Motor neuron (in vitro differentiated cells): ENCODE data around the gene DOCK1. TPM values are rescaled to one million over a fixed set of nuclear protein-coding genes. Genes with fewer than 3 reads are reported as not detected.

Source experiments
- ATAC-seq, 8 experiments: fragments of 200-7000 bp; cut with Tn5 transposase; replicated peaks in 6 of 8; 2 replicates each; pipeline ENCODE4 v1.8.0; 2021; ENCODE audit warnings: mild to moderate bottlenecking in 8 of 8, moderate library complexity in 8 of 8
- H3K27ac ChIP-seq, 2 donors: fragments of 250-450 bp; sonication (Bioruptor Pico); 2 replicates each; pipeline ENCODE4 v1.9.0; 2021; ENCODE audit warnings: antibody characterized with exemption in 2 of 2, mild to moderate bottlenecking in 2 of 2, moderate library complexity in 1 of 2
- H3K4me1 ChIP-seq, 2 donors: fragments of 250-450 bp; sonication (Bioruptor Pico); replicated peaks in 1 of 2; 2 replicates each; pipeline ENCODE4 v1.6.1; 2021; ENCODE audit warnings: antibody characterized with exemption in 2 of 2, mild to moderate bottlenecking in 2 of 2, moderate library complexity in 1 of 2
- H3K4me3 ChIP-seq, 5 donors: fragments of 250-450 bp; sonication (Bioruptor Pico); 2 replicates each; pipeline ENCODE4 v1.9.0; 2021; ENCODE audit warnings: antibody characterized with exemption in 5 of 5, mild to moderate bottlenecking in 5 of 5, moderate library complexity in 4 of 5
- WGBS, 10 experiments: fragments of 450-650 bp; shearing (Covaris generic); methylation state at CpG; one replicate each; pipeline ENCODE4 v1.0.0; 2022; 5-methylcytosine and 5-hydroxymethylcytosine counted together
- in situ Hi-C, 9 experiments: fragments of 400-800 bp; cut with MboI; loops; one replicate each; pipeline ENCODE4 v1.15.0; 2021; ENCODE audit warnings: low sequenced_read_pairs in 9 of 9, low pct_unique_long_range_greater_than_20kb in 2 of 9; ENCODE audit not compliant: unreplicated experiment in 9 of 9
- total RNA-seq, 8 experiments: library from RNA; unstranded; fragments of 300-600 nt; gene quantifications; 2 replicates each; pipeline versions ENCODE4 v1.2.3 to v1.2.4, GENCODE V29; 2022

DOCK1 gene
- total RNA-seq, 8 experiments from 2014 or later: 8.8 to 85.4 (median 23.0) TPM

DNA sequence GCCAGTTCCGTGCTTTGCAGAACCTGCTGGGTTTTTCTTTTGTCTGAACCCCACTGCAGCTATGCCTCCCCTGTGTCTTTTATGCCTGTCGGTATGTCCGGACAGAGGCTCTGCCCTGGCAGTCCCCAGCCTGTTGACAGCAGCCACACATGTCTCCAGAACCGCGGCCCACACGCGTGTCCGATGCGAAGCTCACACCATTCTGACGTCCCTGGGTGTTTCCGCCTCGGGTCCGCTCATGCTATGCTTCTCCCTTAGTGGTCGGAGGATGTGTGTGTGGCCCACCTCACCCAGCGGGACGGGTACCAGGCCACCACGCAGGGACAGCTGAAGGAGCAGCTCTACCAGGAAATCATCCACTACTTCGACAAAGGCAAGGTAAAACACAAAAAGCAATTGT, 479.3 kb downstream of the DOCK1 start:
- 76 to 100% (median 94%) methylated on average over 1 to 16 of the region's 18 CpGs; no CpG with 5 or more reads in 2 of the 10 experiments for WGBS, 10 experiments
- no peak for ATAC-seq
- Histone ChIP-seq H3K4me1 (no peaks in the 10 kb centered on the region), H3K4me3 (no peak overlapping the region), H3K27ac (no peak overlapping the region)
- in situ Hi-C loops: no loop called here

DNA sequence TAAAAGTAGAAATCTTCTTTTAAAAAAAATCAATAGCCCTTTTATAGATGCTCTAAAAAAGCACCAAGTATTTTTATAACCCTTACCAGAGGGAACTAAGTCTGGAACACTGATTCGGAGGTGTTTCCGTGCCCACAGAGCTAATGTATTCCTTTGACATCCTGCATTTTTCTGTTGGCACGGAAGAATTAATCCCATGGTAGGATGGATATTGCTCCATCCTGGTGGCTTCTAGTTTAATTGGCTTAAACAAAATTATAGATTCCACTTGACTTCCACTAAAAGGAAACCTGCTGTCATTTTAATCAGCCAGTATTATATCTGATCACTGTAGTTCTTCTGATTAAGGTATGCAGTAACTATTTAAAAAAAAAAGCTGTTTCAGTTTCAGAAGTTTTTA, 479.8 kb downstream of the DOCK1 start:
- ATAC-seq: no peak
- Histone ChIP-seq H3K4me1 (no peaks in the 10 kb centered on the region), H3K4me3 (no peak overlapping the region), H3K27ac (no peak overlapping the region)
- WGBS, 10 experiments: 87 to 100% (median 100%) methylated on average over 1 to 3 of the region's 3 CpGs; no CpG with 5 or more reads in 1 of the 10 experiments
- in situ Hi-C loops: no loop called here

GRCh38 chr10:127386606-127387327, 481.5 kb downstream of the DOCK1 start:
- H3K4me1 ChIP-seq: no peaks in the 10 kb centered on the region
- in situ Hi-C loops: no loop called here
- no peak overlapping the region for H3K4me3 ChIP-seq
- WGBS, 10 experiments: 45 to 100% (median 60%) methylated on average over 3 to 16 of the region's 17 CpGs
- peak in 3 of 8 experiments; percentile 65 to 97 (median 77) for ATAC-seq
- no peak overlapping the region for H3K27ac ChIP-seq

GRCh38 chr10:127391875-127392274, 486.6 kb downstream of the DOCK1 start:
- in situ Hi-C loops: no loop called here
- Histone ChIP-seq H3K4me3 (no peak overlapping the region), H3K4me1 (peaks cover 0 to 3% of the 10 kb centered on the region in 2 donors), H3K27ac (no peak overlapping the region)
- 17 to 91% (median 73%) methylated on average over 1 to 9 of the region's 12 CpGs; no CpG with 5 or more reads in 4 of the 10 experiments for WGBS, 10 experiments
- no peak for ATAC-seq

- in situ Hi-C loops: no loop called here
- Histone ChIP-seq H3K4me1 (peaks cover 0 to 3% of the 10 kb centered on the region in 2 donors), H3K4me3 (no peak overlapping the region), H3K27ac (no peak overlapping the region)
- ATAC-seq: no peak
- 60 to 100% (median 85%) methylated on average over 1 to 10 of the region's 23 CpGs; no CpG with 5 or more reads in 2 of the 10 experiments for WGBS, 10 experiments
Observed at GRCh38 chr10:127392351-127393235, 487.4 kb downstream of the DOCK1 start.

GRCh38 chr10:127398140-127398970, 493.1 kb downstream of the DOCK1 start:
- in situ Hi-C loops: no loop called here
- H3K27ac ChIP-seq: no peak overlapping the region
- WGBS, 10 experiments: 32 to 100% (median 56%) methylated on average over 1 to 8 of the region's 12 CpGs; no CpG with 5 or more reads in 1 of the 10 experiments
- H3K4me3 ChIP-seq: no peak overlapping the region
- H3K4me1 ChIP-seq: peaks cover 4 to 8% of the 10 kb centered on the region in 2 donors
- peak in 5 of 8 experiments; percentile 88 to 91 (median 91) for ATAC-seq

DNA sequence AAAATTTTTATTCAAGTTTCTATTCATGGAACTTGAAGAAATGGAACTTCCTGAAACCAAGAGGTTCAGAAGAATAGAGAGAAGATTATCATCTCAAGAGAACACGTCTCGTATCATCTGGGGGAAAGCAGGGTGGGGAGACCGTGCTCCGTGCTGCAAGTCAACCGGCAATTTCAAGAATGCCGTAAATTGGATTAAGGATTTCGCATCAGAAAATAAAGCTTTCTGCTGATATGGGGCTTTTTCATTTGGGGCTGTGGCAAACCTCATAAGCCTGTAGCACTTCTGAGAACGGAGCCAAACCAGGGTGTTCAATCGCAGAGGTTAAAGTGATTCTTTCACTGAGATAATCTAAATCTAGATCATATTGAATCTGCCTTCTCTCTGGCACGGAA, 493.7 kb downstream of the DOCK1 start:
- in situ Hi-C loops: no loop called here
- H3K4me1 ChIP-seq: peaks cover 4 to 8% of the 10 kb centered on the region in 2 donors
- no peak for ATAC-seq
- no peak overlapping the region for H3K4me3 ChIP-seq
- H3K27ac ChIP-seq: no peak overlapping the region
- 86 to 100% (median 97%) methylated on average over 1 to 10 of the region's 10 CpGs; no CpG with 5 or more reads in 2 of the 10 experiments for WGBS, 10 experiments

DNA sequence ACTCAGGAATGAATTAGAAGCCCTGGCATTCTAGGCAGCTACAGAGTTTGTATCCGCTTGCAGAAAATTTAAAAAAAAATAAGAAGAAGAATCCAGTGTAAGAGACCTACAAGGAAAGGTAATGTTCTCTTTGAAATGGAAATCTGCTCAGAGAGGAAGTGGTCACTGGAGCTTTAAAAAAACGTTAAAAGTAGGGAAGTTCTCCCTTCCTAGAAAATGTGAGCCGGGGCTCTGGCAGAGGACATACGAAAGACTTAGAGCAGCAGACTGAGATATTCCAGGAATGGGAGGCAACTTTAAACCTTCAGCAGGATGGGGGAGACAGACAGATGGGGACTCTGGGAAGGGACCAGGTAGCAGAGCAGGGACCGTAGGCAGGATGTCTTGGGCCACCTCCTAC, 494.4 kb downstream of the DOCK1 start:
- Histone ChIP-seq H3K27ac (no peak overlapping the region), H3K4me3 (no peak overlapping the region), H3K4me1 (peaks cover 4 to 8% of the 10 kb centered on the region in 2 donors)
- in situ Hi-C loops: no loop called here
- 65 to 100% (median 87%) methylated on average over 2 to 5 of the region's 5 CpGs for WGBS, 10 experiments
- ATAC-seq: no peak

- 83 to 100% (median 100%) methylated on average over 1 to 3 of the region's 4 CpGs; no CpG with 5 or more reads in 3 of the 10 experiments for WGBS, 10 experiments
- no peak for ATAC-seq
- Histone ChIP-seq H3K27ac (no peak overlapping the region), H3K4me3 (no peak overlapping the region), H3K4me1 (peaks cover 4 to 8% of the 10 kb centered on the region in 2 donors)
- in situ Hi-C loops: no loop called here
Observed at GRCh38 chr10:127400216-127400615, 495.0 kb downstream of the DOCK1 start.

DNA sequence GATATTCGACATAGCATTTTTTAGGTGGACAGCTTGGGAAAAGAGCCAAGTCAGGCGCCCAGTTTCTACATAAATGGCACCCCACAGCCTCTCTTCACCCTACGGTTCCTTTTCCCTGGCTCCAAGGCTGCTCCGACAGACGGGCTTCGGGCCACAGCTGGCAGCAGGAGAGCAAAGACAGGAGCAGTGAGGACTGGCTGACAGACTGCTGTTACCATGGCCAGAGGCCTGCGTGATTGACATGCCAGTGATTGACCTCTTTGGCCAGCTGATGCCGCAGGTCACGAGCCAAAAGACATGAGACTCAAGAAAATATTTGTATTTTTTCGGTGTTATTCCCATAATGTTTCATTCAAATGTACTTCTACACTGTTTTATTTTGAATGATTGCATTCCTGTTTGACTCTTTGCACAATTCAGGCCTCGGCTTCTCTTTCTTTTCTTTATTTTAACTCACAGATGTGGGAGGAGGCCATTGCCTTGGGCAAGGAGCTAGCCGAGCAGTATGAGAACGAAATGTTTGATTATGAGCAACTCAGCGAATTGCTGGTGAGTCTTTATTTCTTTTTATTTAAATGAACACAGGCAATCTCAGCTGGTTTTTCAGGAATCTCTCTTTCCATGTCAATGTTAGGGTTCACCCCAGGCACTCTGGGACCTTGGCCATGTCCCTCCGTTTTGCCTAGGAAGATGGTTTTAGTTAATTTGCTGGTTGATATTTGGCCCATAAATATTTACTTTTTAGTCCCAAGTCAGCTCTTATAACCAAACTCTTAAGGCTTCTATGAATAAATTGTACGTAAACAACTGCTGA, 497.6 kb downstream of the DOCK1 start:
- in situ Hi-C loops: no loop called here
- Histone ChIP-seq H3K4me3 (no peak overlapping the region), H3K4me1 (peaks cover 4 to 5% of the 10 kb centered on the region in 2 donors), H3K27ac (no peak overlapping the region)
- peak in 2 of 8 experiments; percentile 28 to 75 for ATAC-seq
- 40 to 94% (median 80%) methylated on average over 1 to 11 of the region's 16 CpGs for WGBS, 10 experiments

DNA sequence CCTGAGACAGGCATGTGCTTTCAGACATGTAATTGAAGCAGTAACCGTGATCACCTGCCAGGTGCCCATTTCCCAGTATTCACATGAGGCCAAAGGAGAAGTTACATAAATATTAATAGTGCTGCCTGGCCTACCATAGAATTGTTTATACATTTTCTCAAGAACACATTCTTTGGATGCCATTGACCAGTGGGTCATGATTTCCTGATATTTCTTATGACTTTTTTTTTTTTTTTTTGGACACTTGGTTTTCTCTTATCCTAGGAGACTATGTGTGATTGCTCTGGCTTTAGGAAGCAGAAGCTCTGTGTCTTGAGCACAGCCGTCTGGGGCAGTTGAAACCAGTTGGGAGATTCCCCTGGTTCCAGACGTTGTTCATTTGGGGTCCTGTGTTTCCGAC, 500.0 kb downstream of the DOCK1 start:
- H3K27ac ChIP-seq: no peak overlapping the region
- WGBS, 10 experiments: 60 to 91% (median 85%) methylated on average over 1 to 4 of the region's 4 CpGs; no CpG with 5 or more reads in 4 of the 10 experiments
- no peak overlapping the region for H3K4me3 ChIP-seq
- peak in 1 of 8 experiments; percentile 29 for ATAC-seq
- H3K4me1 ChIP-seq: peaks cover under 1 to 7% of the 10 kb centered on the region in 2 donors
- in situ Hi-C loops: no loop called here

- in situ Hi-C loops: no loop called here
- ATAC-seq: no peak
- Histone ChIP-seq H3K4me1 (peaks cover 6 to 11% of the 10 kb centered on the region in 2 donors), H3K4me3 (no peak overlapping the region), H3K27ac (no peak overlapping the region)
- 73 to 97% (median 89%) methylated on average over 2 to 7 of the region's 12 CpGs; no CpG with 5 or more reads in 4 of the 10 experiments for WGBS, 10 experiments
Observed at GRCh38 chr10:127406018-127406550, 500.9 kb downstream of the DOCK1 start.
